ENCODE results near the gene DCUN1D3. TPM values are rescaled to one million over a fixed set of nuclear protein-coding genes. Genes with fewer than 3 reads are reported as not detected.

DCUN1D3 gene
- total RNA-seq, 1 experiment from 2014 or later = 16.4 TPM

DNA sequence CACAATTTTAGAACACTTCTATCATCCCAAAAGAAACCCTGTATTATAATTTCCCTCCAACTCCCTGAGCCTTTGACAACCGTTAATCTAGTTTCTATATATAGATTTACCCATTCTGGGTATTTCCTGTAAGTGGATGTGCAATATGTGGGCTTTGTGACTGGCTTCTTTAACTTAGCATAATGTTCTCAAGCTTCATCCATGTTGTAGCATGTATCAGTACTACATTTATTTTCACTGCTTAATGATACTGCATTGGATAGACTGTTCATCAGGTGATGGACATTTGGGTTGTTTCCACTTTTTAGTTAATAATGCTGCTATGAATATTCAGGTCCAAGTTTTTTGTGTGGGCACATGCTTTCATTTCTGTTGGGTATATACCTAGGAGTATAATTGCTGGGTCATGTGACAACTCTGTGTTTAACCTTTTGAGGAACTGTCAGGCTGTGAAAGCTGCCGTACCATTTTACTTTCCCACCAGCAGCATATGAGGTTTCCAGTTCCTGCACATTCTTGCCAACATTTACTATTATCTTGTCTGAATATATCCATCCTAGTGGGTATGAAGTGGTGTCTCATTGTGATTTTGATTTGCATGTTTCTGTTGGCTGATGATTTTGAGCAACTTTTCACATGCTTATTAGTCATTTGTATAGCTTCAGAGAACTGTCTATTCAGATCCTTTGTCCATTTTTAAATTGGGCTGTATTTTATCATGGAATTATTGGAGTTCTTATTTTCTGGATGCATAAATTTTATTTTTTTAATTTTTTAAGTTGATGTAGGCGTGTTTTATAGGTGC lies 77.4 kb downstream of the DCUN1D3 start:
- Histone ChIP-seq H3K4me1 (ENCODE audit: control insufficient read depth in 1 of 2, insufficient read depth in 2 of 2, low read length in 2 of 2) (no peaks in the 10 kb centered on the region), H4K20me1 (ENCODE audit: insufficient read depth) (no peaks in the 10 kb centered on the region), H3K9me2 (ENCODE audit: insufficient read depth) (no peaks in the 10 kb centered on the region), H3K36me3 (ENCODE audit: control insufficient read depth in 1 of 2, insufficient read depth in 2 of 2, low read length in 2 of 2) (peaks cover 10 to 20% of the 10 kb centered on the region in 2 experiments), H3K9me3 (ENCODE audit: control insufficient read depth in 1 of 2, insufficient read depth in 1 of 2, low read depth in 1 of 2, low read length in 2 of 2) (no peaks in the 10 kb centered on the region), H2AFZ (ENCODE audit: low read depth, low read length, poor library complexity, severe bottlenecking) (no peak overlapping the region), H3K79me2 (ENCODE audit: insufficient read depth, low read length) (no peaks in the 10 kb centered on the region), H3K27me3 (ENCODE audit: insufficient read depth, low read length) (no peaks in the 10 kb centered on the region), H3K4me2 (ENCODE audit: low read length) (no peak overlapping the region), H3K4me3 (replicated peaks in 1 of 2; ENCODE audit: low read depth in 1 of 2, low read length in 2 of 2) (no peak overlapping the region), H3K27ac (ENCODE audit: low read depth, low read length) (no peak overlapping the region), H3K9ac (ENCODE audit: low read length) (no peak overlapping the region)
- DNase-seq (ENCODE audit: low read depth, low spot score) (no peak), ATAC-seq (no peak)
- BruUV-seq (replicated peaks) = no TSS peak
- POLR2A ChIA-PET = no interaction called here
- intact Hi-C loops (cut with micrococcal nuclease) = no loop called here
- CTCF ChIA-PET = no interaction called here
- RAD21 ChIA-PET (ENCODE audit: low non-redundant PET in 1 of 2, low total read pairs in 2 of 2, uncharacterized antibody in 2 of 2, unreplicated experiment in 2 of 2) = no interaction called here
- no peak for TF ChIP-seq CEBPB (IDR thresholded peaks at IDR 0.05; ENCODE audit: low read depth)
- TF ChIP-seq RAD21 (IDR thresholded peaks at IDR 0.05; ENCODE audit: low read depth) = no peak
- TF ChIP-seq ZNF274 (IDR thresholded peaks at IDR 0.05; ENCODE audit: low read depth, low read length) = no peak

DNA sequence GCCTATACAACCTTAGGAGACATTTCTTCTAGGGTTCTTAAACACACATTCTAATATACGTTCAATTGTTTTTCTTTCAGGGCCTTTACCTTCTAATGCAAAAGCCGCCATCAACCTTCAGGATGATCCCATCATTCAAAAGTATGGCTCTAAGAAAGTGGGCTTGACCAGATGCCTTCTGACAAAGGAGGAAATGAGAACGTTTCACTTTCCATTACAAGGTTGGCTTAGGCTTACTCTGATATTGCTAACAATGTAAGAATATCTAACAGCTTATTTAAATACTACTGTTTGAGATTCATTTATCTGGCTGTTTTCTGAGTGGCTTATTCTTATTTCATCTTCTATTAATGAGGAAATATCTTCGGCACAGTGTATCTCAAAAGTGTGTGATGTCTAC lies 78.5 kb downstream of the DCUN1D3 start:
- Histone ChIP-seq H4K20me1 (ENCODE audit: insufficient read depth) (no peaks in the 10 kb centered on the region), H3K27ac (ENCODE audit: low read depth, low read length) (no peak overlapping the region), H3K79me2 (ENCODE audit: insufficient read depth, low read length) (no peaks in the 10 kb centered on the region), H3K9me2 (ENCODE audit: insufficient read depth) (no peaks in the 10 kb centered on the region), H3K9ac (ENCODE audit: low read length) (no peak overlapping the region), H3K9me3 (ENCODE audit: control insufficient read depth in 1 of 2, insufficient read depth in 1 of 2, low read depth in 1 of 2, low read length in 2 of 2) (no peaks in the 10 kb centered on the region), H3K4me3 (replicated peaks in 1 of 2; ENCODE audit: low read depth in 1 of 2, low read length in 2 of 2) (no peak overlapping the region), H3K27me3 (ENCODE audit: insufficient read depth, low read length) (no peaks in the 10 kb centered on the region), H2AFZ (ENCODE audit: low read depth, low read length, poor library complexity, severe bottlenecking) (no peak overlapping the region), H3K4me2 (ENCODE audit: low read length) (no peak overlapping the region), H3K4me1 (ENCODE audit: control insufficient read depth in 1 of 2, insufficient read depth in 2 of 2, low read length in 2 of 2) (no peaks in the 10 kb centered on the region), H3K36me3 (ENCODE audit: control insufficient read depth in 1 of 2, insufficient read depth in 2 of 2, low read length in 2 of 2) (peaks cover 10 to 22% of the 10 kb centered on the region in 2 experiments)
- intact Hi-C loops (cut with micrococcal nuclease) = no loop called here
- ATAC-seq (no peak), DNase-seq (ENCODE audit: low read depth, low spot score) (no peak)
- ChIA-PET CTCF (no interaction called here), POLR2A (no interaction called here), RAD21 (ENCODE audit: low non-redundant PET in 1 of 2, low total read pairs in 2 of 2, uncharacterized antibody in 2 of 2, unreplicated experiment in 2 of 2) (no interaction called here)
- TF ChIP-seq JUND (IDR thresholded peaks at IDR 0.05) = no peak
- no peak for TF ChIP-seq ZNF274 (IDR thresholded peaks at IDR 0.05; ENCODE audit: low read depth, low read length)
- TF ChIP-seq, protein P1, sequence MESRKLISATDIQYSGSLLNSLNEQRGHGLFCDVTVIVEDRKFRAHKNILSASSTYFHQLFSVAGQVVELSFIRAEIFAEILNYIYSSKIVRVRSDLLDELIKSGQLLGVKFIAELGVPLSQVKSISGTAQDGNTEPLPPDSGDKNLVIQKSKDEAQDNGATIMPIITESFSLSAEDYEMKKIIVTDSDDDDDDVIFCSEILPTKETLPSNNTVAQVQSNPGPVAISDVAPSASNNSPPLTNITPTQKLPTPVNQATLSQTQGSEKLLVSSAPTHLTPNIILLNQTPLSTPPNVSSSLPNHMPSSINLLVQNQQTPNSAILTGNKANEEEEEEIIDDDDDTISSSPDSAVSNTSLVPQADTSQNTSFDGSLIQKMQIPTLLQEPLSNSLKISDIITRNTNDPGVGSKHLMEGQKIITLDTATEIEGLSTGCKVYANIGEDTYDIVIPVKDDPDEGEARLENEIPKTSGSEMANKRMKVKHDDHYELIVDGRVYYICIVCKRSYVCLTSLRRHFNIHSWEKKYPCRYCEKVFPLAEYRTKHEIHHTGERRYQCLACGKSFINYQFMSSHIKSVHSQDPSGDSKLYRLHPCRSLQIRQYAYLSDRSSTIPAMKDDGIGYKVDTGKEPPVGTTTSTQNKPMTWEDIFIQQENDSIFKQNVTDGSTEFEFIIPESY (IDR thresholded peaks at IDR 0.05; ENCODE audit: extremely low read depth, insufficient replicate concordance, low read length) = no peak
- no peak for TF ChIP-seq EGR1 (IDR thresholded peaks at IDR 0.05; ENCODE audit: low read depth)
- TF ChIP-seq, protein P2, sequence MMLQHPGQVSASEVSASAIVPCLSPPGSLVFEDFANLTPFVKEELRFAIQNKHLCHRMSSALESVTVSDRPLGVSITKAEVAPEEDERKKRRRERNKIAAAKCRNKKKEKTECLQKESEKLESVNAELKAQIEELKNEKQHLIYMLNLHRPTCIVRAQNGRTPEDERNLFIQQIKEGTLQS (IDR thresholded peaks at IDR 0.05) = no peak
- no peak for TF ChIP-seq ELF1 (IDR thresholded peaks at IDR 0.05; ENCODE audit: borderline replicate concordance, low read depth)
- BruUV-seq (replicated peaks) = no TSS peak
